ENCODE data around the gene PGM2L1. TPM values are rescaled to one million over a fixed set of nuclear protein-coding genes. Genes with fewer than 3 reads are reported as not detected.
A peak's percentile ranks its signal among the peaks of the same experiment; 100 is the strongest.

Gene PGM2L1
- total RNA-seq, 4 donors from 2014 or later = 1.0 to 21.8 (median 8.8) TPM

GRCh38 chr11:74409633-74410032, 11.4 kb upstream of the PGM2L1 start:
- Histone ChIP-seq H3K4me1 (no peaks in the 10 kb centered on the region), H3K36me3 (no peaks in the 10 kb centered on the region), H3K27me3 (no peaks in the 10 kb centered on the region), H3K27ac (no peak overlapping the region), H3K4me3 (no peak overlapping the region), H3K9me3 (no peaks in the 10 kb centered on the region)
- no peak for TF ChIP-seq POLR2A (IDR thresholded peaks at IDR 0.05)
- TF ChIP-seq, protein P1, sequence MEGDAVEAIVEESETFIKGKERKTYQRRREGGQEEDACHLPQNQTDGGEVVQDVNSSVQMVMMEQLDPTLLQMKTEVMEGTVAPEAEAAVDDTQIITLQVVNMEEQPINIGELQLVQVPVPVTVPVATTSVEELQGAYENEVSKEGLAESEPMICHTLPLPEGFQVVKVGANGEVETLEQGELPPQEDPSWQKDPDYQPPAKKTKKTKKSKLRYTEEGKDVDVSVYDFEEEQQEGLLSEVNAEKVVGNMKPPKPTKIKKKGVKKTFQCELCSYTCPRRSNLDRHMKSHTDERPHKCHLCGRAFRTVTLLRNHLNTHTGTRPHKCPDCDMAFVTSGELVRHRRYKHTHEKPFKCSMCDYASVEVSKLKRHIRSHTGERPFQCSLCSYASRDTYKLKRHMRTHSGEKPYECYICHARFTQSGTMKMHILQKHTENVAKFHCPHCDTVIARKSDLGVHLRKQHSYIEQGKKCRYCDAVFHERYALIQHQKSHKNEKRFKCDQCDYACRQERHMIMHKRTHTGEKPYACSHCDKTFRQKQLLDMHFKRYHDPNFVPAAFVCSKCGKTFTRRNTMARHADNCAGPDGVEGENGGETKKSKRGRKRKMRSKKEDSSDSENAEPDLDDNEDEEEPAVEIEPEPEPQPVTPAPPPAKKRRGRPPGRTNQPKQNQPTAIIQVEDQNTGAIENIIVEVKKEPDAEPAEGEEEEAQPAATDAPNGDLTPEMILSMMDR (IDR thresholded peaks at IDR 0.05) = no peak
- DNase-seq = no peak
- intact Hi-C loops (cut with DNase I; ENCODE audit: low total_unique reads) = no loop called here

DNA sequence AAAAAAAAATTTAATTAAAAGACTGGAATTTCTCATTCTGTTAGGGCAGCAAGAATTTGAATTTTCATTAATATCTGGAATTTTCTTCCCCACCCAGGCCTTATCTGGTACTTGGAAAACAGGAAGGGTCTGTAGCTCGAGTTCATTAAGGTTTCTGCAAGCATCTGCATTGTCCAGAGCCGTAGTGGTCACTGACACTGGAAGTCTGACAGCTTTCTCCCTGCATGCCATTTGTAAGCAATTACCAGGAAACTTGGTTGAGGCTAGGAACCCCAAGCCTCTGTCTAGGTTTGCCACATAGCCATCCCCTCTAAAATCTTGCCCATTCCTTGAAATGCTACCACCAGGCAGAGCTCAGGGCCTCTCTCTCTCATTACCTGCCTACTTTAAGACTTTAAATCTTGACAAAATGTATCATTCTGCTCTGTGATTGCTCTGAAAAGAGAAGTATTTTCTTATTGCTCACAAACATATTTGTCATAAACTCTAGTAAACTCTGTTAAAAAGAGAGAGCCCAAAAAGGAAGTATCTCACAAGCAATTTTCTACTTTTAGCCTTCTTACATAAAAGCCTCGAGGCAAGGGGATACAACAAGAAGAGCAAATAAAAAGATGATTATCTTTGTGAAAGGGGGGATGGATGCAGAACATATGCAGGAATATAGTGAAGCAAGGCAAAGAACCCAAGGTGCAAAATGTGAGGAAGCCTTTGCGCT, 5.5 kb upstream of the PGM2L1 start:
- H3K36me3 ChIP-seq = no peaks in the 10 kb centered on the region
- H3K9me3 ChIP-seq = no peaks in the 10 kb centered on the region
- H3K4me3 ChIP-seq = no peak overlapping the region
- DNase-seq = no peak
- no peaks in the 10 kb centered on the region for H3K27me3 ChIP-seq
- TF ChIP-seq, protein P1 (IDR thresholded peaks at IDR 0.05) = no peak
- no peak for TF ChIP-seq POLR2A (IDR thresholded peaks at IDR 0.05)
- no peaks in the 10 kb centered on the region for H3K4me1 ChIP-seq
- intact Hi-C loops (cut with DNase I; ENCODE audit: low total_unique reads) = no loop called here
- no peak overlapping the region for H3K27ac ChIP-seq

DNA sequence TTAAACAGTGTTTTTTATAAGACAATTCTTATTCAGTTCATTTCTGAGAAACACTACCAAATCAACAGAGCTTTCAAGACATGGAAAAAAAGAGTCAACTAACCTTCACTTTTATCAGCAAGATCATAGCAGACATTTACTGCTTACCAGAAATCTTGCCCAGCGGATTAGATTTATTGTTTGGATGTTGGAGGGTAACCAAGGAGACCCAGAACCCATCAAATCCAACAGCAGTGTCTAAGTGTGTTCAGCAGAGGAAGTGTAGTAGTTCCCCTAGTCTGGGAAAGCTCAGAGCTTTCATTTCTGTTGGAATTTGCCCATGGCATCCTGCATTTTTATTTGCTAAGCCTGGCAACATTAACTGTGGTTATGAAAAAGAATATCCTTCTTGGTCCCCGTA, 2.4 kb upstream of the PGM2L1 start:
- no peak for TF ChIP-seq POLR2A (IDR thresholded peaks at IDR 0.05)
- TF ChIP-seq, protein P1 (IDR thresholded peaks at IDR 0.05) = no peak
- intact Hi-C loops (cut with DNase I; ENCODE audit: low total_unique reads) = no loop called here
- Histone ChIP-seq H3K4me3 (no peak overlapping the region), H3K4me1 (no peaks in the 10 kb centered on the region), H3K9me3 (no peaks in the 10 kb centered on the region), H3K27me3 (no peaks in the 10 kb centered on the region), H3K27ac (peak overlapping the region; percentile 19 to 31), H3K36me3 (no peaks in the 10 kb centered on the region)
- DNase-seq = no peak

DNA sequence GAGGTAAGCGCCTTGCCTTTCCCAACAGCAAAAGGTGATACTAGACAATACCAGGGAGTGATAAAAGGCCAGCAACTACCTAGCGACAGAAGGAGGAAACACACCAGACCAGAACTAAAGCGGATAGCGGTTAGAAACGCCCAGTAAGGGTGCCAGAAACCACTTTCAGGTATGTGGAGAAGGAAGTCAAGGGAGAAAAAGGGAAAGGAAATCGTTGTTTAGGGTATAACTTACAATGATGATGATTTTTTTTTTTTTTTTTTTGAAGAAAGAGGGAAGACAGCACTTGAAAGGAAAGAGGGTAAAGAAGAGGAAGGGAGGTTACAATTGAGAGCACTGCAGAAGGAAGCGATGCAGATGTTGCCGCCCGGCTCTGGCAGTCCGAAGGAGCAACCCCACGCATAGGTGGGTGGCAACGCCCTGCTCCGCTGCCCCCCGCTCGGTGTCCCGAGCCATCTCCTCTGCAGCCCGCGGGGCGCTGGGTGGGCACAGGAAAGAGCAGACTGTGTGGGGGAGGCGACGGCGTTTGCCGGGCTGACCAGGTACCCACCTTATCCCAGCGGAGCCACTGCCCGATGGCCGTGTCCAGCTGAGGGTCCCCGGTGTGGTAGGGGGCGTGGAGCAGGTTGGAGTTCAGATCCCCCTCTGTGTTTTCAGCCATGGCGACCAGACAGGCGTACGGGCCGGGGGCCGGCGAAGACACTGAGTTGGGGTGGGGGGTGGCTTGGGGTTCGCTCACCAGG, 561 bp downstream of the PGM2L1 start:
- H3K4me1 ChIP-seq = no peaks in the 10 kb centered on the region
- H3K27me3 ChIP-seq = no peaks in the 10 kb centered on the region
- TF ChIP-seq, protein P1 (IDR thresholded peaks at IDR 0.05) = peak in 2 of 4 experiments; percentile 22 to 26
- no peak for TF ChIP-seq POLR2A (IDR thresholded peaks at IDR 0.05)
- intact Hi-C loops (cut with DNase I; ENCODE audit: low total_unique reads) = no loop called here
- H3K4me3 ChIP-seq = peak overlapping the region; percentile 82 to 98
- no peaks in the 10 kb centered on the region for H3K9me3 ChIP-seq
- H3K27ac ChIP-seq = peak overlapping the region; percentile 90 to 96
- H3K36me3 ChIP-seq = no peaks in the 10 kb centered on the region
- DNase-seq = no peak

DNA sequence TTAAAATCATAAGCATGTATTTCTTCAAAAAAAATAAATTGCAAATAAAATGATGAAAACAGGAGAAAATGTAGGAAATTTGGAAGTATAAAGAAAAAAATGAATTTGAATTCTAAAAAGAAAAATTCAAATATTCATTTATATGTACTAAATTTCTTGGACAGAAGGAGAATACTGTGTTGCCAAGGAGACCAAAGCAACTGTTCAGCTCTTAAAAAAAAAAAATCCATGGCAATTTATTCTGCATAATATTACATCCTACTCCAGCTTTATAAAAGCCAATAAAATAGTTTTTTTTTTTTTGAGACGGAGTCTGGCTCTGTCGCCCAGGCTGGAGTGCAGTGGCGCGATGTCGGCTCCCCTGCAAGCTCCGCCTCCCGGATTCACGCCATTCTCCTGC, 6.0 kb downstream of the PGM2L1 start:
- no peak for DNase-seq
- H3K4me1 ChIP-seq = no peaks in the 10 kb centered on the region
- intact Hi-C loops (cut with DNase I; ENCODE audit: low total_unique reads) = no loop called here
- no peak overlapping the region for H3K4me3 ChIP-seq
- no peak for TF ChIP-seq POLR2A (IDR thresholded peaks at IDR 0.05)
- TF ChIP-seq, protein P1 (IDR thresholded peaks at IDR 0.05) = no peak
- H3K36me3 ChIP-seq = no peaks in the 10 kb centered on the region
- H3K27me3 ChIP-seq = no peaks in the 10 kb centered on the region
- H3K27ac ChIP-seq = no peak overlapping the region
- no peaks in the 10 kb centered on the region for H3K9me3 ChIP-seq

All from uterus (tissue), 4 donors.